CD14-positive monocyte (primary cell): Measurements from ENCODE around the gene DNASE1. TPM values are rescaled to one million over a fixed set of nuclear protein-coding genes. Genes with fewer than 3 reads are reported as not detected.

Experiments used
- DNase-seq, 3 donors: peaks; one replicate each; pipeline ENCODE4 v3.0.0-alpha.2; 2011 to 2022
- H2AFZ ChIP-seq: 2 replicates; pipeline ENCODE4 v1.6.0; 2012; ENCODE audit warnings: mild to moderate bottlenecking, low read depth, low read length, inconsistent platforms; ENCODE audit not compliant: insufficient read depth, poor library complexity, severe bottlenecking
- H3K27ac ChIP-seq, 2 donors: 1 replicate in 1 of 2; 2 replicates in 1 of 2; pipeline ENCODE4 v1.5.1; 2012 to 2013; ENCODE audit warnings: low read length in 2 of 2, control low read depth in 1 of 2, inconsistent platforms in 1 of 2, low read depth in 1 of 2, mild to moderate bottlenecking in 1 of 2
- H3K27me3 ChIP-seq, 2 donors: one replicate each; pipeline versions ENCODE4 v1.6.0 to v1.6.1; 2011 to 2013; ENCODE audit warnings: low read length in 2 of 2; ENCODE audit not compliant: control insufficient read depth in 2 of 2, insufficient read depth in 2 of 2
- H3K36me3 ChIP-seq, 2 donors: replicated peaks in 1 of 2; 1 replicate in 1 of 2; 2 replicates in 1 of 2; pipeline versions ENCODE4 v1.5.1 to v1.6.1; 2012 to 2013; ENCODE audit warnings: low read length in 2 of 2, control low read depth in 1 of 2, inconsistent platforms in 1 of 2, mild to moderate bottlenecking in 1 of 2; ENCODE audit not compliant: insufficient read depth in 2 of 2, control insufficient read depth in 1 of 2
- H3K4me1 ChIP-seq, 2 donors: 1 replicate in 1 of 2; 2 replicates in 1 of 2; pipeline versions ENCODE4 v1.5.1 to v1.6.1; 2012 to 2013; ENCODE audit warnings: low read length in 2 of 2, control low read depth in 1 of 2, inconsistent platforms in 1 of 2, mild to moderate bottlenecking in 1 of 2, moderate library complexity in 1 of 2; ENCODE audit not compliant: insufficient read depth in 2 of 2, control insufficient read depth in 1 of 2
- H3K4me2 ChIP-seq: replicated peaks from 2 replicates; pipeline ENCODE3; 2012; ENCODE audit warnings: low read length, moderate library complexity, mild to moderate bottlenecking; ENCODE audit not compliant: poor library complexity, severe bottlenecking; ENCODE audit errors: extremely low read depth
- H3K4me3 ChIP-seq, 3 experiments: fragments of 200-600 bp in 1 of 3; sonication (generic) in 1 of 3; replicated peaks in 1 of 3; 1 replicate in 2 of 3; 2 replicates in 1 of 3; pipeline ENCODE4 v1.5.1; 2011 to 2013; ENCODE audit warnings: low read length in 3 of 3, mild to moderate bottlenecking in 3 of 3, control low read depth in 2 of 3, low read depth in 2 of 3, inconsistent platforms in 1 of 3, moderate library complexity in 1 of 3
- H3K79me2 ChIP-seq: 2 replicates; pipeline ENCODE4 v1.6.0; 2012; ENCODE audit warnings: mild to moderate bottlenecking, control low read depth, inconsistent platforms, low read length, moderate library complexity; ENCODE audit not compliant: insufficient read depth
- H3K9ac ChIP-seq: 2 replicates; pipeline ENCODE4 v1.6.0; 2017; ENCODE audit warnings: low read length, mild to moderate bottlenecking; ENCODE audit not compliant: insufficient read depth, poor library complexity, severe bottlenecking
- H3K9me3 ChIP-seq, 2 donors: replicated peaks in 1 of 2; 1 replicate in 1 of 2; 2 replicates in 1 of 2; pipeline versions ENCODE4 v1.5.1 to v1.6.1; 2012 to 2013; ENCODE audit warnings: low read length in 2 of 2, control low read depth in 1 of 2; ENCODE audit not compliant: control insufficient read depth in 1 of 2, insufficient read depth in 1 of 2
- H4K20me1 ChIP-seq: 2 replicates; pipeline ENCODE4 v1.6.0; 2012; ENCODE audit warnings: mild to moderate bottlenecking, low read length, control low read depth, moderate library complexity; ENCODE audit not compliant: insufficient read depth
- H3K27ac Mint-ChIP-seq, 7 donors: one replicate each; pipeline ENCODE4 v1.8.0; 2020; ENCODE audit warnings: mild to moderate bottlenecking in 7 of 7, mixed read lengths in 7 of 7, moderate library complexity in 6 of 7, inconsistent platforms in 2 of 7
- H3K27me3 Mint-ChIP-seq, 3 donors: one replicate each; pipeline ENCODE4 v1.8.0; 2021 to 2022; ENCODE audit warnings: low read depth in 3 of 3, mild to moderate bottlenecking in 3 of 3, mixed read lengths in 3 of 3, moderate library complexity in 3 of 3, inconsistent platforms in 1 of 3
- H3K36me3 Mint-ChIP-seq, 2 donors: one replicate each; pipeline ENCODE4 v1.8.0; 2020; ENCODE audit warnings: mixed read lengths in 2 of 2, inconsistent platforms in 1 of 2, mild to moderate bottlenecking in 1 of 2
- H3K4me1 Mint-ChIP-seq: one replicate; pipeline ENCODE4 v1.8.0; 2020; ENCODE audit warnings: mild to moderate bottlenecking, mixed read lengths
- H3K4me3 Mint-ChIP-seq, 2 donors: one replicate each; pipeline ENCODE4 v1.8.0; 2020; ENCODE audit warnings: mild to moderate bottlenecking in 2 of 2, mixed read lengths in 2 of 2, moderate library complexity in 1 of 2
- H3K9me3 Mint-ChIP-seq, 7 donors: one replicate each; pipeline ENCODE4 v1.8.0; 2020 to 2022; ENCODE audit warnings: mixed read lengths in 7 of 7, mild to moderate bottlenecking in 6 of 7, moderate library complexity in 6 of 7, inconsistent platforms in 2 of 7
- CTCF ChIP-seq: fragments of 200-600 bp; IDR thresholded peaks from one replicate; pipeline ENCODE4 v1.8.0; 2022; ENCODE audit warnings: antibody characterized with exemption, mild to moderate bottlenecking
- WGBS: methylation state at CpG from one replicate; pipeline ENCODE4 v1.1.5; 2013; ENCODE audit warnings: missing lambda C conversion rate; ENCODE audit not compliant: insufficient coverage; 5-methylcytosine and 5-hydroxymethylcytosine counted together
- intact Hi-C, 2 donors: fragments of 100-400 bp; cut with micrococcal nuclease; formaldehyde crosslinking; loops; one replicate each; pipeline versions ENCODE4 v1.15.0 to v1.15.1; 2023
- polyA plus RNA-seq, 3 donors: library from polyadenylated mRNA; depleted of rRNA in 1 of 3; unstranded in 2 of 3; stranded (reverse) in 1 of 3; fragments of 300-500 nt in 2 of 3; fragments of >200 nt in 1 of 3; fragmentation: Illumina TruSeq in 2 of 3; gene quantifications; 1 replicate in 2 of 3; 2 replicates in 1 of 3; pipeline ENCODE4 v1.2.3, GENCODE V29; 2012 to 2021

DNASE1 gene
- polyA plus RNA-seq, 3 donors, result 1.5 to 21.1 TPM; not detected in 1

- Histone ChIP-seq H3K27ac (no peak overlapping the region), H3K36me3 (peaks cover 25 to 51% of the 10 kb centered on the region in 2 donors), H3K9me3 (no peaks in the 10 kb centered on the region), H3K4me2 (no peak overlapping the region), H3K4me3 (no peak overlapping the region), H3K9ac (no peak overlapping the region), H3K4me1 (peaks cover 6 to 7% of the 10 kb centered on the region in 2 donors), H2AFZ (no peak overlapping the region), H4K20me1 (no peaks in the 10 kb centered on the region), H3K79me2 (no peaks in the 10 kb centered on the region), H3K27me3 (no peaks in the 10 kb centered on the region)
- no peak for TF ChIP-seq CTCF
- Mint-ChIP-seq H3K9me3 (peaks cover 0 to 2% (median 0%) of the 10 kb centered on the region in 7 donors), H3K36me3 (peaks cover 45 to 65% of the 10 kb centered on the region in 2 donors), H3K27ac (peak overlapping the region in 2 of 7 donors; percentile 12 to 31), H3K27me3 (peaks cover 1 to 4% (median 4%) of the 10 kb centered on the region in 3 donors), H3K4me1 (peaks cover 10% of the 10 kb centered on the region), H3K4me3 (no peak overlapping the region)
- intact Hi-C loops, result no loop called here
- WGBS, result 80% methylated on average over 2 of the region's 7 CpGs
- no peak for DNase-seq
Measured at GRCh38 chr16:3687021-3687420, 32.5 kb downstream of the DNASE1 start.

- Histone ChIP-seq H3K27ac (no peak overlapping the region), H3K9ac (no peak overlapping the region), H3K36me3 (peaks cover 25 to 49% of the 10 kb centered on the region in 2 donors), H3K27me3 (no peaks in the 10 kb centered on the region), H3K79me2 (no peaks in the 10 kb centered on the region), H4K20me1 (no peaks in the 10 kb centered on the region), H3K4me3 (no peak overlapping the region), H3K4me2 (no peak overlapping the region), H2AFZ (no peak overlapping the region), H3K9me3 (no peaks in the 10 kb centered on the region), H3K4me1 (peaks cover 6 to 7% of the 10 kb centered on the region in 2 donors)
- no CpG with 5 or more reads among the region's 9 CpGs for WGBS
- H3K27me3 Mint-ChIP-seq, result peaks cover 1 to 4% (median 4%) of the 10 kb centered on the region in 3 donors
- no peak for TF ChIP-seq CTCF
- no peak overlapping the region for H3K4me3 Mint-ChIP-seq
- DNase-seq, result no peak
- H3K4me1 Mint-ChIP-seq, result peaks cover 10% of the 10 kb centered on the region
- no peaks in the 10 kb centered on the region for H3K9me3 Mint-ChIP-seq
- peaks cover 42 to 58% of the 10 kb centered on the region in 2 donors for H3K36me3 Mint-ChIP-seq
- intact Hi-C loops, result no loop called here
- no peak overlapping the region for H3K27ac Mint-ChIP-seq
Measured at GRCh38 chr16:3687792-3688191, 33.3 kb downstream of the DNASE1 start.
